ENCODE results near the gene HSPH1.
"Not testable (repeated sequence)": the region's sequence is repeated elsewhere in the genome, so short reads cannot be mapped to it uniquely, and the experiment has no call there.

Gene HSPH1

GRCh38 chr13:31122544-31123260, 39.0 kb downstream of the HSPH1 start:
- no peak for DNase-seq

- DNase-seq, result no peak
Measured at GRCh38 chr13:31122143-31122542, 39.6 kb downstream of the HSPH1 start.

GRCh38 chr13:31121379-31122140, 40.1 kb downstream of the HSPH1 start:
- no peak for DNase-seq

- DNase-seq, result peak; percentile 91
Measured at GRCh38 chr13:31119966-31120700, 41.6 kb downstream of the HSPH1 start.

GRCh38 chr13:31119526-31119925, 42.2 kb downstream of the HSPH1 start:
- DNase-seq, result no peak

- peak; percentile 7 for DNase-seq
Measured at GRCh38 chr13:31116224-31116623, 45.5 kb downstream of the HSPH1 start.

- peak; percentile 28 for DNase-seq
Measured at GRCh38 chr13:31115616-31116015, 46.1 kb downstream of the HSPH1 start.

GRCh38 chr13:31114641-31115040, 47.1 kb downstream of the HSPH1 start:
- no peak for DNase-seq

- no peak for DNase-seq
Measured at GRCh38 chr13:31111136-31111535, 50.6 kb downstream of the HSPH1 start.

- DNase-seq, result no peak
Measured at GRCh38 chr13:31110617-31111016, 51.1 kb downstream of the HSPH1 start.

GRCh38 chr13:31110169-31110568, 51.5 kb downstream of the HSPH1 start:
- no peak for DNase-seq

- no peak for DNase-seq
Measured at GRCh38 chr13:31107109-31107508, 54.6 kb downstream of the HSPH1 start.

- no peak for DNase-seq
Measured at GRCh38 chr13:31105856-31106255, 55.8 kb downstream of the HSPH1 start.

- DNase-seq, result no peak
Measured at GRCh38 chr13:31105020-31105795, 56.5 kb downstream of the HSPH1 start.

- no peak for DNase-seq
Measured at GRCh38 chr13:31102905-31103304, 58.8 kb downstream of the HSPH1 start.

- DNase-seq, result no peak
Measured at GRCh38 chr13:31101472-31102170, 60.1 kb downstream of the HSPH1 start.

GRCh38 chr13:31100721-31101120, 61.0 kb downstream of the HSPH1 start:
- DNase-seq, result no peak

GRCh38 chr13:31097911-31098434, 63.7 kb downstream of the HSPH1 start:
- not testable (repeated sequence) for DNase-seq

- no peak for DNase-seq
Measured at GRCh38 chr13:31096654-31097302, 64.9 kb downstream of the HSPH1 start.

GRCh38 chr13:31094331-31095015, 67.2 kb downstream of the HSPH1 start:
- DNase-seq, result no peak

Measured in DMS153 (cell line).